ENCODE measurements around the gene ADAMTS14.
"Not testable (repeated sequence)": the region's sequence is repeated elsewhere in the genome, so short reads cannot be mapped to it uniquely, and the experiment has no call there.

Gene ADAMTS14

GRCh38 chr10:70658582-70659136 is 13.6 kb upstream of the ADAMTS14 start:
- Histone ChIP-seq H3K9ac (ENCODE audit: low read length) (no peak overlapping the region), H3K27ac (ENCODE audit: low read length) (no peak overlapping the region), H3K27me3 (ENCODE audit: control insufficient read depth, insufficient read depth, low read length) (no peaks in the 10 kb centered on the region), H3K9me3 (ENCODE audit: control insufficient read depth, low read depth, low read length) (no peaks in the 10 kb centered on the region), H3K4me3 (ENCODE audit: low read length) (no peak overlapping the region), H3K4me1 (ENCODE audit: control insufficient read depth, low read depth, low read length) (peaks cover 5% of the 10 kb centered on the region), H3K36me3 (ENCODE audit: control insufficient read depth, low read depth, low read length) (no peaks in the 10 kb centered on the region)

- Histone ChIP-seq H3K36me3 (ENCODE audit: control insufficient read depth, low read depth, low read length) (no peaks in the 10 kb centered on the region), H3K4me3 (ENCODE audit: low read length) (no peak overlapping the region), H3K9me3 (ENCODE audit: control insufficient read depth, low read depth, low read length) (no peaks in the 10 kb centered on the region), H3K27me3 (ENCODE audit: control insufficient read depth, insufficient read depth, low read length) (no peaks in the 10 kb centered on the region), H3K27ac (ENCODE audit: low read length) (no peak overlapping the region), H3K4me1 (ENCODE audit: control insufficient read depth, low read depth, low read length) (peaks cover 5% of the 10 kb centered on the region), H3K9ac (ENCODE audit: low read length) (no peak overlapping the region)
Measured at GRCh38 chr10:70659306-70659705, 13.0 kb upstream of the ADAMTS14 start.

- no peak overlapping the region for H3K9ac ChIP-seq (ENCODE audit: low read length)
- H3K27ac ChIP-seq (ENCODE audit: low read length), result no peak overlapping the region
Measured at GRCh38 chr10:70660722-70661121, 11.6 kb upstream of the ADAMTS14 start.

GRCh38 chr10:70661623-70662361 is 10.5 kb upstream of the ADAMTS14 start:
- Histone ChIP-seq H3K27ac (ENCODE audit: low read length) (no peak overlapping the region), H3K9me3 (ENCODE audit: control insufficient read depth, low read depth, low read length) (no peaks in the 10 kb centered on the region), H3K27me3 (ENCODE audit: control insufficient read depth, insufficient read depth, low read length) (no peaks in the 10 kb centered on the region), H3K9ac (ENCODE audit: low read length) (no peak overlapping the region), H3K36me3 (ENCODE audit: control insufficient read depth, low read depth, low read length) (no peaks in the 10 kb centered on the region), H3K4me1 (ENCODE audit: control insufficient read depth, low read depth, low read length) (peaks cover 5% of the 10 kb centered on the region), H3K4me3 (ENCODE audit: low read length) (no peak overlapping the region)

More at GRCh38 chr10:70660722-70661121, 11.6 kb upstream of the ADAMTS14 start:
- no peak overlapping the region for H3K4me3 ChIP-seq (ENCODE audit: low read length)
- H3K9me3 ChIP-seq (ENCODE audit: control insufficient read depth, low read depth, low read length), result no peaks in the 10 kb centered on the region
- H3K4me1 ChIP-seq (ENCODE audit: control insufficient read depth, low read depth, low read length), result peaks cover 5% of the 10 kb centered on the region
- no peaks in the 10 kb centered on the region for H3K36me3 ChIP-seq (ENCODE audit: control insufficient read depth, low read depth, low read length)
- no peaks in the 10 kb centered on the region for H3K27me3 ChIP-seq (ENCODE audit: control insufficient read depth, insufficient read depth, low read length)

GRCh38 chr10:70662362-70663220 is 9.7 kb upstream of the ADAMTS14 start:
- no peaks in the 10 kb centered on the region for H3K9me3 ChIP-seq (ENCODE audit: control insufficient read depth, low read depth, low read length)
- H3K27ac ChIP-seq (ENCODE audit: low read length), result no peak overlapping the region
- H3K4me1 ChIP-seq (ENCODE audit: control insufficient read depth, low read depth, low read length), result peaks cover 5% of the 10 kb centered on the region
- H3K36me3 ChIP-seq (ENCODE audit: control insufficient read depth, low read depth, low read length), result no peaks in the 10 kb centered on the region
- H3K9ac ChIP-seq (ENCODE audit: low read length), result no peak overlapping the region
- no peaks in the 10 kb centered on the region for H3K27me3 ChIP-seq (ENCODE audit: control insufficient read depth, insufficient read depth, low read length)
- H3K4me3 ChIP-seq (ENCODE audit: low read length), result no peak overlapping the region

GRCh38 chr10:70663458-70664409 is 8.6 kb upstream of the ADAMTS14 start:
- H3K9ac ChIP-seq (ENCODE audit: low read length), result not testable (repeated sequence)

GRCh38 chr10:70664702-70665195 is 7.6 kb upstream of the ADAMTS14 start:
- no peak overlapping the region for H3K27ac ChIP-seq (ENCODE audit: low read length)
- H3K9ac ChIP-seq (ENCODE audit: low read length), result no peak overlapping the region
- H3K4me1 ChIP-seq (ENCODE audit: control insufficient read depth, low read depth, low read length), result peaks cover 5% of the 10 kb centered on the region
- no peaks in the 10 kb centered on the region for H3K9me3 ChIP-seq (ENCODE audit: control insufficient read depth, low read depth, low read length)
- H3K27me3 ChIP-seq (ENCODE audit: control insufficient read depth, insufficient read depth, low read length), result no peaks in the 10 kb centered on the region
- H3K4me3 ChIP-seq (ENCODE audit: low read length), result no peak overlapping the region
- H3K36me3 ChIP-seq (ENCODE audit: control insufficient read depth, low read depth, low read length), result no peaks in the 10 kb centered on the region

More at GRCh38 chr10:70663458-70664409, 8.6 kb upstream of the ADAMTS14 start:
- not testable (repeated sequence) for H3K36me3 ChIP-seq (ENCODE audit: control insufficient read depth, low read depth, low read length); H3K4me3 ChIP-seq (ENCODE audit: low read length); H3K4me1 ChIP-seq (ENCODE audit: control insufficient read depth, low read depth, low read length); H3K9me3 ChIP-seq (ENCODE audit: control insufficient read depth, low read depth, low read length); H3K27ac ChIP-seq (ENCODE audit: low read length); H3K27me3 ChIP-seq (ENCODE audit: control insufficient read depth, insufficient read depth, low read length)

GRCh38 chr10:70666960-70667798 is 5.1 kb upstream of the ADAMTS14 start:
- Histone ChIP-seq H3K27ac (ENCODE audit: low read length) (no peak overlapping the region), H3K9ac (ENCODE audit: low read length) (no peak overlapping the region), H3K4me3 (ENCODE audit: low read length) (no peak overlapping the region), H3K27me3 (ENCODE audit: control insufficient read depth, insufficient read depth, low read length) (peaks cover 17% of the 10 kb centered on the region), H3K9me3 (ENCODE audit: control insufficient read depth, low read depth, low read length) (no peaks in the 10 kb centered on the region), H3K4me1 (ENCODE audit: control insufficient read depth, low read depth, low read length) (peaks cover 4% of the 10 kb centered on the region), H3K36me3 (ENCODE audit: control insufficient read depth, low read depth, low read length) (no peaks in the 10 kb centered on the region)

- not testable (repeated sequence) for H3K4me1 ChIP-seq (ENCODE audit: control insufficient read depth, low read depth, low read length); H3K27ac ChIP-seq (ENCODE audit: low read length); H3K9ac ChIP-seq (ENCODE audit: low read length); H3K36me3 ChIP-seq (ENCODE audit: control insufficient read depth, low read depth, low read length); H3K9me3 ChIP-seq (ENCODE audit: control insufficient read depth, low read depth, low read length); H3K4me3 ChIP-seq (ENCODE audit: low read length)
- peaks cover 21% of the 10 kb centered on the region for H3K27me3 ChIP-seq (ENCODE audit: control insufficient read depth, insufficient read depth, low read length)
Measured at GRCh38 chr10:70667818-70668217, 4.5 kb upstream of the ADAMTS14 start.

- no peak overlapping the region for H3K4me3 ChIP-seq (ENCODE audit: low read length)
Measured at GRCh38 chr10:70668454-70668970, 3.8 kb upstream of the ADAMTS14 start.

More at GRCh38 chr10:70668454-70668970, 3.8 kb upstream of the ADAMTS14 start:
- Histone ChIP-seq H3K27me3 (ENCODE audit: control insufficient read depth, insufficient read depth, low read length) (peaks cover 28% of the 10 kb centered on the region), H3K9ac (ENCODE audit: low read length) (no peak overlapping the region), H3K9me3 (ENCODE audit: control insufficient read depth, low read depth, low read length) (no peaks in the 10 kb centered on the region), H3K4me1 (ENCODE audit: control insufficient read depth, low read depth, low read length) (no peaks in the 10 kb centered on the region), H3K27ac (ENCODE audit: low read length) (no peak overlapping the region), H3K36me3 (ENCODE audit: control insufficient read depth, low read depth, low read length) (no peaks in the 10 kb centered on the region)

All from iPS-18a (cell line).